HCT116 (cell line): Measurements from ENCODE around the gene ARHGAP10.

Experiments
- ATF3 ChIP-seq: IDR thresholded peaks from 2 replicates; pipeline ENCODE4 v1.6.1; 2012
- JUND ChIP-seq: IDR thresholded peaks from 2 replicates; pipeline ENCODE4 v1.6.1; 2012
- POLR2A ChIP-seq: IDR thresholded peaks from 2 replicates; pipeline ENCODE4 v1.7.0; 2011; ENCODE audit warnings: borderline replicate concordance; ENCODE audit not compliant: insufficient read depth, insufficient read length; ENCODE audit errors: extremely low read depth
- POLR2AphosphoS5 ChIP-seq: IDR thresholded peaks from 2 replicates; pipeline ENCODE4 v1.6.1; 2011; ENCODE audit warnings: mild to moderate bottlenecking, low read depth, low read length, moderate library complexity
- RAD21 ChIP-seq: IDR thresholded peaks from 2 replicates; pipeline ENCODE4 v1.6.1; 2012; ENCODE audit warnings: low read depth, mild to moderate bottlenecking

- TF ChIP-seq RAD21 (no peak), POLR2AphosphoS5 (no peak), POLR2A (no peak), JUND (no peak), ATF3 (no peak)
Observed at GRCh38 chr4:147794787-147795413, 63.0 kb downstream of the ARHGAP10 start.
